HG02763 (cell line): ENCODE measurements around the gene SARS1.

Experiments
- ATAC-seq: cut with Tn5 transposase; IDR thresholded peaks from one replicate; pipeline ENCODE4 v1.9.1; 2021; ENCODE audit warnings: mild to moderate bottlenecking, moderate library complexity; ENCODE audit not compliant: unreplicated experiment

Gene SARS1

GRCh38 chr1:109248797-109249629 lies 35.3 kb downstream of the SARS1 start, which contains the start of gene CELSR2:
TSS of gene CELSR2 (plus strand) at chr1:109249539. CDS start at chr1:109250080, 541 bp downstream.
- peak; percentile 82 for ATAC-seq

- ATAC-seq: peak; percentile 35
Measured at GRCh38 chr1:109249654-109250401, 36.1 kb downstream of the SARS1 start.

- ATAC-seq: no peak
Measured at GRCh38 chr1:109250454-109251276, 36.9 kb downstream of the SARS1 start.

GRCh38 chr1:109251277-109252166 lies 37.8 kb downstream of the SARS1 start:
- no peak for ATAC-seq

GRCh38 chr1:109252167-109252892 lies 38.6 kb downstream of the SARS1 start:
- no peak for ATAC-seq

GRCh38 chr1:109252893-109253802 lies 39.4 kb downstream of the SARS1 start:
- ATAC-seq: no peak

- ATAC-seq: no peak
Measured at GRCh38 chr1:109253803-109254620, 40.3 kb downstream of the SARS1 start.

GRCh38 chr1:109254621-109255096 lies 40.9 kb downstream of the SARS1 start:
- no peak for ATAC-seq

- no peak for ATAC-seq
Measured at GRCh38 chr1:109255097-109255651, 41.5 kb downstream of the SARS1 start.

GRCh38 chr1:109255678-109256077 lies 42.0 kb downstream of the SARS1 start:
- no peak for ATAC-seq

- no peak for ATAC-seq
Measured at GRCh38 chr1:109256085-109256484, 42.4 kb downstream of the SARS1 start.

GRCh38 chr1:109256971-109257681 lies 43.4 kb downstream of the SARS1 start:
- ATAC-seq: no peak

- ATAC-seq: no peak
Measured at GRCh38 chr1:109257682-109258421, 44.1 kb downstream of the SARS1 start.

- no peak for ATAC-seq
Measured at GRCh38 chr1:109258481-109259466, 45.1 kb downstream of the SARS1 start.
